IMR-90 (cell line): Measurements from ENCODE around the gene FOXP1. TPM values are rescaled to one million over a fixed set of nuclear protein-coding genes. Genes with fewer than 3 reads are reported as not detected.

Experiments used
- ATAC-seq: fragments of 200-7000 bp; cut with Tn5 transposase; 2 replicates; pipeline ENCODE4 v1.9.1; 2020; ENCODE audit warnings: low read depth, mild to moderate bottlenecking, moderate library complexity
- BruUV-seq: library from RNA; stranded (reverse); fragments of 400-500 nt; replicated peaks from 2 replicates; lab custom pipeline; 2021; lab: Mats Ljungman, UMichigan
- CTCF ChIA-PET: fragments of 300-600 bp; formaldehyde crosslinking; extraction: SDS; loops from one replicate; lab custom pipeline; 2021; ENCODE audit warnings: antibody characterized with exemption; lab: Yijun Ruan, JAX
- POLR2A ChIA-PET: fragments of 300-600 bp; sonication (Branson Sonifier 250); formaldehyde crosslinking; loops from one replicate; lab custom pipeline; 2022; ENCODE audit warnings: antibody characterized with exemption; ENCODE audit not compliant: unreplicated experiment; lab: Charles Lee
- DNase-seq: peaks from one replicate; pipeline ENCODE4 v3.0.0; 2013
- H2AFZ ChIP-seq: replicated peaks from 2 replicates; pipeline ENCODE3; 2013; ENCODE audit warnings: low read length, mild to moderate bottlenecking; ENCODE audit not compliant: poor library complexity
- H2AK5ac ChIP-seq: 2 replicates; pipeline ENCODE4 v1.6.1; 2013; ENCODE audit warnings: low read depth, low read length, inconsistent platforms
- H2AK9ac ChIP-seq: replicated peaks from 2 replicates; pipeline ENCODE3; 2013; ENCODE audit warnings: mild to moderate bottlenecking, low read depth, low read length, moderate library complexity; ENCODE audit not compliant: poor library complexity
- H2BK120ac ChIP-seq: 2 replicates; pipeline ENCODE4 v1.6.1; 2013; ENCODE audit warnings: low read depth, low read length, inconsistent platforms
- H2BK15ac ChIP-seq: 3 replicates; pipeline ENCODE4 v1.6.1; 2013; ENCODE audit warnings: low read depth, low read length, inconsistent platforms
- H2BK20ac ChIP-seq: 2 replicates; pipeline ENCODE4 v1.6.1; 2013; ENCODE audit warnings: low read depth, mild to moderate bottlenecking, inconsistent platforms, low read length, moderate library complexity
- H2BK5ac ChIP-seq: 2 replicates; pipeline ENCODE4 v1.6.1; 2013; ENCODE audit warnings: mild to moderate bottlenecking, low read depth, low read length, inconsistent platforms; ENCODE audit not compliant: poor library complexity, severe bottlenecking
- H3K14ac ChIP-seq: replicated peaks from 2 replicates; pipeline ENCODE4 v1.6.1; 2013; ENCODE audit warnings: low read depth, low read length, inconsistent platforms
- H3K18ac ChIP-seq: 2 replicates; pipeline ENCODE4 v1.6.1; 2013; ENCODE audit warnings: low read depth, low read length, control low read depth
- H3K23ac ChIP-seq: 2 replicates; pipeline ENCODE4 v1.6.1; 2013; ENCODE audit warnings: low read depth, low read length, inconsistent platforms
- H3K27ac ChIP-seq: 2 replicates; pipeline ENCODE4 v1.5.1; 2013; ENCODE audit warnings: mild to moderate bottlenecking, control low read depth, low read length; ENCODE audit not compliant: insufficient read depth
- H3K27me3 ChIP-seq: 2 replicates; pipeline ENCODE4 v1.6.1; 2013; ENCODE audit warnings: low read length; ENCODE audit not compliant: control insufficient read depth, insufficient read depth
- H3K36me3 ChIP-seq: 2 replicates; pipeline ENCODE4 v1.6.1; 2013; ENCODE audit warnings: low read length, mixed read lengths; ENCODE audit not compliant: control insufficient read depth, insufficient read depth
- H3K4ac ChIP-seq: 2 replicates; pipeline ENCODE4 v1.6.1; 2013; ENCODE audit warnings: low read depth, low read length, inconsistent platforms
- H3K4me1 ChIP-seq: 2 replicates; pipeline ENCODE4 v1.6.1; 2013; ENCODE audit warnings: low read length, mixed read lengths; ENCODE audit not compliant: control insufficient read depth, insufficient read depth
- H3K4me2 ChIP-seq: 2 replicates; pipeline ENCODE4 v1.6.1; 2013; ENCODE audit warnings: low read depth, mild to moderate bottlenecking, control low read depth, low read length, moderate library complexity
- H3K4me3 ChIP-seq: 2 replicates; pipeline ENCODE4 v1.5.1; 2013; ENCODE audit warnings: low read depth, mild to moderate bottlenecking, control low read depth, low read length, moderate library complexity; ENCODE audit not compliant: insufficient read depth
- H3K56ac ChIP-seq: 2 replicates; pipeline ENCODE4 v1.6.1; 2013; ENCODE audit warnings: low read length, inconsistent platforms; ENCODE audit not compliant: insufficient read depth; ENCODE audit errors: extremely low read depth
- H3K79me1 ChIP-seq, 2 experiments: 2 replicates each; pipeline ENCODE4 v1.6.1; 2013; ENCODE audit warnings: low read length in 2 of 2, inconsistent platforms in 1 of 2, low read depth in 1 of 2
- H3K9ac ChIP-seq: 2 replicates; pipeline ENCODE4 v1.6.1; 2013; ENCODE audit warnings: low read depth, low read length, control low read depth
- H3K9me1 ChIP-seq: 2 replicates; pipeline ENCODE4 v1.6.1; 2013; ENCODE audit warnings: low read length, inconsistent platforms; ENCODE audit not compliant: insufficient read depth
- H3K9me3 ChIP-seq: 2 replicates; pipeline ENCODE4 v1.6.1; 2013; ENCODE audit warnings: low read length; ENCODE audit not compliant: control insufficient read depth, insufficient read depth
- H4K20me1 ChIP-seq: 2 replicates; pipeline ENCODE4 v1.6.1; 2013; ENCODE audit warnings: low read length, inconsistent platforms; ENCODE audit not compliant: insufficient read depth
- H4K5ac ChIP-seq: 2 replicates; pipeline ENCODE4 v1.6.1; 2013; ENCODE audit warnings: mild to moderate bottlenecking, low read depth, low read length, control low read depth
- H4K8ac ChIP-seq, 2 experiments: 2 replicates each; pipeline ENCODE4 v1.6.1; 2013; ENCODE audit warnings: low read depth in 2 of 2, low read length in 2 of 2, control low read depth in 1 of 2, inconsistent platforms in 1 of 2
- H4K91ac ChIP-seq: 2 replicates; pipeline ENCODE4 v1.6.1; 2013; ENCODE audit warnings: low read depth, low read length, inconsistent platforms; ENCODE audit not compliant: insufficient read depth
- CHD1 ChIP-seq: IDR thresholded peaks from 2 replicates; pipeline ENCODE4 v1.6.1; 2012; ENCODE audit warnings: low read depth, low read length, improper control_type of control experiment
- FOS ChIP-seq: fragments of 150-350 bp; IDR thresholded peaks from 2 replicates; pipeline ENCODE4 v1.6.1; 2016; ENCODE audit warnings: low read depth, low read length
- MXI1 ChIP-seq: IDR thresholded peaks from 2 replicates; pipeline ENCODE4 v1.6.1; 2012; ENCODE audit warnings: low read depth, mild to moderate bottlenecking, low read length, moderate library complexity, borderline replicate concordance
- NFE2L2 ChIP-seq: fragments of 150-350 bp; IDR thresholded peaks from 2 replicates; pipeline ENCODE4 v1.6.1; 2016; ENCODE audit warnings: low read depth, mild to moderate bottlenecking, low read length
- RAD21 ChIP-seq: IDR thresholded peaks from 2 replicates; pipeline ENCODE4 v1.6.1; 2012; ENCODE audit warnings: low read length, improper control_type of control experiment
- RCOR1 ChIP-seq: IDR thresholded peaks from 2 replicates; pipeline ENCODE4 v1.6.1; 2012; ENCODE audit warnings: mild to moderate bottlenecking, low read length, improper control_type of control experiment; ENCODE audit not compliant: insufficient replicate concordance
- RFX5 ChIP-seq: IDR thresholded peaks from 2 replicates; pipeline ENCODE4 v1.8.0; 2012; ENCODE audit warnings: low read depth, mild to moderate bottlenecking, low read length, moderate library complexity
- SMC3 ChIP-seq: fragments of 150-350 bp; IDR thresholded peaks from 2 replicates; pipeline ENCODE4 v1.6.1; 2016; ENCODE audit warnings: low read depth, mild to moderate bottlenecking, antibody characterized with exemption, low read length, moderate library complexity
- WGBS, 2 experiments: methylation state at CpG; one replicate each; pipeline versions ENCODE4 v1.1.5 to v1.1.7; 2013; ENCODE audit warnings: missing lambda C conversion rate in 2 of 2; ENCODE audit not compliant: insufficient read length in 1 of 2; ENCODE audit errors: extremely low coverage in 2 of 2; 5-methylcytosine and 5-hydroxymethylcytosine counted together
- dilution Hi-C: fragments of 300-500 bp; cut with HindIII; formaldehyde crosslinking; loops from one replicate; pipeline ENCODE4 v1.14.3; 2018; ENCODE audit warnings: low sequenced_read_pairs; ENCODE audit not compliant: unreplicated experiment
- in situ Hi-C: fragments of 300-500 bp; cut with MboI; formaldehyde crosslinking; loops from 3 replicates; pipeline ENCODE4 v1.14.3; 2019; ENCODE audit warnings: low sequenced_read_pairs, inconsistent platforms, mixed read lengths
- intact Hi-C: fragments of 100-400 bp; cut with micrococcal nuclease; formaldehyde crosslinking; loops from 2 replicates; pipeline ENCODE4 v1.10.0; 2022
- polyA plus RNA-seq, 3 experiments: library from polyadenylated mRNA; depleted of rRNA; stranded (reverse); fragments of >200 nt; gene quantifications; 2 replicates each; pipeline ENCODE4 v1.2.3, GENCODE V29; 2012; ENCODE audit warnings: low replicate concordance in 1 of 3
- total RNA-seq: library from RNA; depleted of rRNA; stranded (reverse); fragments of >200 nt; gene quantifications from 2 replicates; pipeline ENCODE4 v1.2.3, GENCODE V29; 2012
- TF ChIP-seq, protein P1 (sequence below): fragments of 150-350 bp; IDR thresholded peaks from 2 replicates; pipeline ENCODE4 v1.6.1; 2017; ENCODE audit warnings: mild to moderate bottlenecking, antibody characterized with exemption, low read length, low read depth
- TF ChIP-seq, protein P2 (sequence below): conservative IDR thresholded peaks from 2 replicates; pipeline ENCODE4 v1.5.1; 2012; ENCODE audit warnings: mild to moderate bottlenecking, low read depth, low read length, improper control_type of control experiment

The FOXP1 gene
- total and polyA plus RNA-seq, 2 of the 4 experiments (the other 2 are of a cell fraction), result 37.0 to 132 TPM

- DNase-seq, result peak; percentile 22
- H2BK5ac ChIP-seq, result no peak overlapping the region
- H3K4me2 ChIP-seq, result no peak overlapping the region
- dilution Hi-C loops, result no loop called here
- no peak overlapping the region for H4K8ac ChIP-seq
- no peak overlapping the region for H3K9ac ChIP-seq
- H3K4me3 ChIP-seq, result no peak overlapping the region
- no peaks in the 10 kb centered on the region for H3K27me3 ChIP-seq
- H2BK15ac ChIP-seq, result no peak overlapping the region
- in situ Hi-C loops, result no loop called here
- no peaks in the 10 kb centered on the region for H3K9me3 ChIP-seq
- intact Hi-C loops, result no loop called here
- no peak for TF ChIP-seq FOS
- TF ChIP-seq, protein P1, sequence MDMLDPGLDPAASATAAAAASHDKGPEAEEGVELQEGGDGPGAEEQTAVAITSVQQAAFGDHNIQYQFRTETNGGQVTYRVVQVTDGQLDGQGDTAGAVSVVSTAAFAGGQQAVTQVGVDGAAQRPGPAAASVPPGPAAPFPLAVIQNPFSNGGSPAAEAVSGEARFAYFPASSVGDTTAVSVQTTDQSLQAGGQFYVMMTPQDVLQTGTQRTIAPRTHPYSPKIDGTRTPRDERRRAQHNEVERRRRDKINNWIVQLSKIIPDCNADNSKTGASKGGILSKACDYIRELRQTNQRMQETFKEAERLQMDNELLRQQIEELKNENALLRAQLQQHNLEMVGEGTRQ, result no peak
- no peak for TF ChIP-seq RCOR1
- no peak for TF ChIP-seq SMC3
- TF ChIP-seq MXI1, result no peak
- TF ChIP-seq RAD21, result no peak
- TF ChIP-seq, protein P2, sequence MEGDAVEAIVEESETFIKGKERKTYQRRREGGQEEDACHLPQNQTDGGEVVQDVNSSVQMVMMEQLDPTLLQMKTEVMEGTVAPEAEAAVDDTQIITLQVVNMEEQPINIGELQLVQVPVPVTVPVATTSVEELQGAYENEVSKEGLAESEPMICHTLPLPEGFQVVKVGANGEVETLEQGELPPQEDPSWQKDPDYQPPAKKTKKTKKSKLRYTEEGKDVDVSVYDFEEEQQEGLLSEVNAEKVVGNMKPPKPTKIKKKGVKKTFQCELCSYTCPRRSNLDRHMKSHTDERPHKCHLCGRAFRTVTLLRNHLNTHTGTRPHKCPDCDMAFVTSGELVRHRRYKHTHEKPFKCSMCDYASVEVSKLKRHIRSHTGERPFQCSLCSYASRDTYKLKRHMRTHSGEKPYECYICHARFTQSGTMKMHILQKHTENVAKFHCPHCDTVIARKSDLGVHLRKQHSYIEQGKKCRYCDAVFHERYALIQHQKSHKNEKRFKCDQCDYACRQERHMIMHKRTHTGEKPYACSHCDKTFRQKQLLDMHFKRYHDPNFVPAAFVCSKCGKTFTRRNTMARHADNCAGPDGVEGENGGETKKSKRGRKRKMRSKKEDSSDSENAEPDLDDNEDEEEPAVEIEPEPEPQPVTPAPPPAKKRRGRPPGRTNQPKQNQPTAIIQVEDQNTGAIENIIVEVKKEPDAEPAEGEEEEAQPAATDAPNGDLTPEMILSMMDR, result no peak
- TF ChIP-seq RFX5, result no peak
- no peak for TF ChIP-seq NFE2L2
- TF ChIP-seq CHD1, result no peak
- peaks cover 16 to 49% of the 10 kb centered on the region in 2 experiments for H3K79me1 ChIP-seq
- 0 out of 2 replicates have a peak overlapping the region, but pooled peaks have one; percentile 39 for H3K23ac ChIP-seq
- no peak overlapping the region for H3K56ac ChIP-seq
- no peak overlapping the region for H3K18ac ChIP-seq
- no peak overlapping the region for H2AFZ ChIP-seq
- no peak for ATAC-seq
- no peak overlapping the region for H3K4ac ChIP-seq
- H4K20me1 ChIP-seq, result no peaks in the 10 kb centered on the region
- CTCF ChIA-PET, result interaction anchor here (1.1 kb wide), 1 partner anchor 170 kb away, joined by 3 read pairs; no protein-coding TSS in a partner anchor
- H2AK9ac ChIP-seq, result no peak overlapping the region
- no TSS peak for BruUV-seq
- no CpG with 5 or more reads among the region's 2 CpGs for WGBS, 2 experiments
- no peak overlapping the region for H3K14ac ChIP-seq
- H4K91ac ChIP-seq, result no peak overlapping the region
- H4K5ac ChIP-seq, result no peak overlapping the region
- no peak overlapping the region for H2BK120ac ChIP-seq
- peaks cover 2% of the 10 kb centered on the region; the same call in 1 of the 2 replicates for H3K9me1 ChIP-seq
- no peaks in the 10 kb centered on the region for H3K4me1 ChIP-seq
- no peak overlapping the region for H2BK20ac ChIP-seq
- H3K27ac ChIP-seq, result no peak overlapping the region
- POLR2A ChIA-PET, result no interaction called here
- no peaks in the 10 kb centered on the region for H3K36me3 ChIP-seq
- no peak overlapping the region for H2AK5ac ChIP-seq
These were observed 167.8 kb downstream of the FOXP1 start for GRCh38 chr3:71415681-71416122.
